ENCODE measurements around the gene PGM3.

PGM3 gene

GRCh38 chr6:83183082-83183828 is 9.8 kb downstream of the PGM3 start:
- Histone ChIP-seq H3K9ac (no peak overlapping the region), H3K4me2 (no peak overlapping the region), H3K27ac (no peak overlapping the region), H3K4me1 (no peaks in the 10 kb centered on the region), H3K4me3 (no peak overlapping the region), H3K36me3 (peaks cover 38% of the 10 kb centered on the region), H4K20me1 (no peaks in the 10 kb centered on the region), H3K9me3 (no peaks in the 10 kb centered on the region), H3K27me3 (no peaks in the 10 kb centered on the region)
- TF ChIP-seq Cebpa-rat (IDR thresholded peaks at IDR 0.05): no peak

- H3K27ac ChIP-seq: no peak overlapping the region
- H3K4me3 ChIP-seq: no peak overlapping the region
- H3K36me3 ChIP-seq: peaks cover 38% of the 10 kb centered on the region
- H3K9ac ChIP-seq: no peak overlapping the region
- H3K4me1 ChIP-seq: no peaks in the 10 kb centered on the region
- H4K20me1 ChIP-seq: no peaks in the 10 kb centered on the region
- no peaks in the 10 kb centered on the region for H3K9me3 ChIP-seq
- H3K4me2 ChIP-seq: no peak overlapping the region
- no peaks in the 10 kb centered on the region for H3K27me3 ChIP-seq
- no peak for TF ChIP-seq Cebpa-rat (IDR thresholded peaks at IDR 0.05)
Observed at GRCh38 chr6:83182114-83182513, 11.0 kb downstream of the PGM3 start.

GRCh38 chr6:83180426-83180950 is 12.6 kb downstream of the PGM3 start:
- Histone ChIP-seq H3K27ac (no peak overlapping the region), H4K20me1 (no peaks in the 10 kb centered on the region), H3K4me1 (no peaks in the 10 kb centered on the region), H3K36me3 (peaks cover 30% of the 10 kb centered on the region), H3K27me3 (no peaks in the 10 kb centered on the region), H3K9ac (no peak overlapping the region), H3K9me3 (no peaks in the 10 kb centered on the region), H3K4me3 (no peak overlapping the region), H3K4me2 (no peak overlapping the region)
- no peak for TF ChIP-seq Cebpa-rat (IDR thresholded peaks at IDR 0.05)

GRCh38 chr6:83176246-83176645 is 16.8 kb downstream of the PGM3 start:
- H3K4me1 ChIP-seq: no peaks in the 10 kb centered on the region
- no peaks in the 10 kb centered on the region for H3K9me3 ChIP-seq
- H3K36me3 ChIP-seq: peaks cover 29% of the 10 kb centered on the region
- H3K27ac ChIP-seq: no peak overlapping the region
- no peaks in the 10 kb centered on the region for H4K20me1 ChIP-seq
- H3K4me3 ChIP-seq: no peak overlapping the region
- no peak overlapping the region for H3K9ac ChIP-seq
- no peaks in the 10 kb centered on the region for H3K27me3 ChIP-seq
- TF ChIP-seq Cebpa-rat (IDR thresholded peaks at IDR 0.05): no peak
- no peak overlapping the region for H3K4me2 ChIP-seq

- Histone ChIP-seq H3K9ac (no peak overlapping the region), H3K4me3 (no peak overlapping the region), H3K27ac (no peak overlapping the region), H3K4me1 (no peaks in the 10 kb centered on the region), H4K20me1 (no peaks in the 10 kb centered on the region), H3K4me2 (no peak overlapping the region), H3K9me3 (no peaks in the 10 kb centered on the region), H3K36me3 (peaks cover 73% of the 10 kb centered on the region), H3K27me3 (no peaks in the 10 kb centered on the region)
- no peak for TF ChIP-seq Cebpa-rat (IDR thresholded peaks at IDR 0.05)
Observed at GRCh38 chr6:83169511-83169910, 23.6 kb downstream of the PGM3 start.

- H3K4me2 ChIP-seq: no peak overlapping the region
- no peak overlapping the region for H3K4me3 ChIP-seq
- H3K9ac ChIP-seq: no peak overlapping the region
- H3K9me3 ChIP-seq: no peaks in the 10 kb centered on the region
- H3K4me1 ChIP-seq: no peaks in the 10 kb centered on the region
- no peak for TF ChIP-seq Cebpa-rat (IDR thresholded peaks at IDR 0.05)
- H4K20me1 ChIP-seq: no peaks in the 10 kb centered on the region
- no peak overlapping the region for H3K27ac ChIP-seq
- no peaks in the 10 kb centered on the region for H3K27me3 ChIP-seq
- peaks cover 75% of the 10 kb centered on the region for H3K36me3 ChIP-seq
Observed at GRCh38 chr6:83169106-83169505, 24.0 kb downstream of the PGM3 start.

- Histone ChIP-seq H3K27ac (no peak overlapping the region), H3K4me1 (no peaks in the 10 kb centered on the region), H3K27me3 (no peaks in the 10 kb centered on the region), H3K9ac (no peak overlapping the region), H3K4me2 (no peak overlapping the region), H4K20me1 (no peaks in the 10 kb centered on the region), H3K36me3 (peaks cover 73% of the 10 kb centered on the region), H3K9me3 (no peaks in the 10 kb centered on the region), H3K4me3 (no peak overlapping the region)
- no peak for TF ChIP-seq Cebpa-rat (IDR thresholded peaks at IDR 0.05)
Observed at GRCh38 chr6:83168556-83168955, 24.5 kb downstream of the PGM3 start.

GRCh38 chr6:83167726-83168278 is 25.3 kb downstream of the PGM3 start:
- no peak overlapping the region for H3K9ac ChIP-seq
- no peak overlapping the region for H3K4me2 ChIP-seq
- H3K9me3 ChIP-seq: no peaks in the 10 kb centered on the region
- no peak for TF ChIP-seq Cebpa-rat (IDR thresholded peaks at IDR 0.05)
- no peak overlapping the region for H3K4me3 ChIP-seq
- no peak overlapping the region for H3K27ac ChIP-seq
- no peaks in the 10 kb centered on the region for H3K27me3 ChIP-seq
- no peaks in the 10 kb centered on the region for H3K4me1 ChIP-seq
- no peaks in the 10 kb centered on the region for H4K20me1 ChIP-seq
- peaks cover 70% of the 10 kb centered on the region for H3K36me3 ChIP-seq

- Histone ChIP-seq H3K27ac (no peak overlapping the region), H3K4me3 (no peak overlapping the region), H3K27me3 (no peaks in the 10 kb centered on the region), H3K9me3 (no peaks in the 10 kb centered on the region), H3K4me1 (no peaks in the 10 kb centered on the region), H3K36me3 (peaks cover 9% of the 10 kb centered on the region; the same call in 1 of the 2 replicates), H3K9ac (no peak overlapping the region), H4K20me1 (no peaks in the 10 kb centered on the region), H3K4me2 (no peak overlapping the region)
- TF ChIP-seq Cebpa-rat (IDR thresholded peaks at IDR 0.05): no peak
Observed at GRCh38 chr6:83160167-83160566, 32.9 kb downstream of the PGM3 start.

GRCh38 chr6:83155794-83156193 is 37.3 kb downstream of the PGM3 start:
- H3K27ac ChIP-seq: no peak overlapping the region
- no peaks in the 10 kb centered on the region for H4K20me1 ChIP-seq
- H3K4me2 ChIP-seq: no peak overlapping the region
- no peaks in the 10 kb centered on the region for H3K9me3 ChIP-seq
- no peak for TF ChIP-seq Cebpa-rat (IDR thresholded peaks at IDR 0.05)
- no peaks in the 10 kb centered on the region for H3K36me3 ChIP-seq
- no peak overlapping the region for H3K9ac ChIP-seq
- H3K4me1 ChIP-seq: no peaks in the 10 kb centered on the region
- H3K27me3 ChIP-seq: no peaks in the 10 kb centered on the region
- no peak overlapping the region for H3K4me3 ChIP-seq
